Astrocyte (in vitro differentiated cells and primary cell): Measurements from ENCODE around the gene TBXT. TPM values are rescaled to one million over a fixed set of nuclear protein-coding genes. Genes with fewer than 3 reads are reported as not detected.

Experiments used
- DNase-seq: peaks from one replicate; pipeline ENCODE4 v3.0.0-alpha.2; 2010; ENCODE audit warnings: low read depth
- FAIRE-seq: peaks from 2 replicates; lab custom pipeline; 2011; peaks lifted over from hg19 to GRCh38; lab: Jason Lieb, UNC
- H2AFZ ChIP-seq: 2 replicates; pipeline ENCODE4 v1.6.0; 2012; ENCODE audit warnings: low read depth, low read length, inconsistent platforms
- H3K27ac ChIP-seq: 2 replicates; pipeline ENCODE4 v1.5.1; 2011; ENCODE audit warnings: low read depth, low read length, inconsistent platforms
- H3K27me3 ChIP-seq: 2 replicates; pipeline ENCODE4 v1.6.0; 2011; ENCODE audit warnings: low read length, inconsistent platforms; ENCODE audit not compliant: insufficient read depth
- H3K36me3 ChIP-seq: 2 replicates; pipeline ENCODE4 v1.5.1; 2011; ENCODE audit warnings: low read length, inconsistent platforms; ENCODE audit not compliant: insufficient read depth
- H3K4me1 ChIP-seq: 2 replicates; pipeline ENCODE4 v1.5.1; 2011; ENCODE audit warnings: low read length, inconsistent platforms; ENCODE audit not compliant: insufficient read depth
- H3K4me2 ChIP-seq: 2 replicates; pipeline ENCODE4 v1.6.0; 2012; ENCODE audit warnings: low read length, inconsistent platforms
- H3K4me3 ChIP-seq: 2 replicates; pipeline ENCODE4 v1.5.1; 2011; ENCODE audit warnings: low read depth, mild to moderate bottlenecking, low read length, inconsistent platforms; ENCODE audit not compliant: insufficient read depth
- H3K79me2 ChIP-seq: 2 replicates; pipeline ENCODE4 v1.6.0; 2012; ENCODE audit warnings: mild to moderate bottlenecking, low read length, inconsistent platforms; ENCODE audit not compliant: insufficient read depth
- H3K9ac ChIP-seq: 2 replicates; pipeline ENCODE4 v1.6.0; 2012; ENCODE audit warnings: mild to moderate bottlenecking, low read length, inconsistent platforms
- H3K9me3 ChIP-seq: 2 replicates; pipeline ENCODE4 v1.5.1; 2012; ENCODE audit warnings: low read depth, mild to moderate bottlenecking, low read length, inconsistent platforms; ENCODE audit not compliant: insufficient read depth
- H4K20me1 ChIP-seq: 2 replicates; pipeline ENCODE4 v1.6.0; 2012; ENCODE audit warnings: low read length, inconsistent platforms; ENCODE audit not compliant: insufficient read depth
- H3K27ac Mint-ChIP-seq: one replicate; pipeline ENCODE4 v1.8.0; 2021; ENCODE audit warnings: mild to moderate bottlenecking, mixed read lengths; ENCODE audit not compliant: unreplicated experiment
- H3K27me3 Mint-ChIP-seq: one replicate; pipeline ENCODE4 v1.8.0; 2021; ENCODE audit warnings: low read depth, mixed read lengths; ENCODE audit not compliant: unreplicated experiment
- H3K36me3 Mint-ChIP-seq: one replicate; pipeline ENCODE4 v1.8.0; 2021; ENCODE audit warnings: low read depth, mixed read lengths; ENCODE audit not compliant: unreplicated experiment
- H3K4me1 Mint-ChIP-seq: one replicate; pipeline ENCODE4 v1.8.0; 2021; ENCODE audit warnings: low read depth, mixed read lengths; ENCODE audit not compliant: unreplicated experiment
- H3K4me3 Mint-ChIP-seq: one replicate; pipeline ENCODE4 v1.8.0; 2021; ENCODE audit warnings: mild to moderate bottlenecking, moderate library complexity, mixed read lengths; ENCODE audit not compliant: unreplicated experiment
- H3K9me3 Mint-ChIP-seq: one replicate; pipeline ENCODE4 v1.8.0; 2021; ENCODE audit warnings: mild to moderate bottlenecking, mixed read lengths; ENCODE audit not compliant: unreplicated experiment
- CTCF ChIP-seq: IDR thresholded peaks from 2 replicates; pipeline ENCODE4 v1.5.1; 2011; ENCODE audit warnings: low read depth, mild to moderate bottlenecking, inconsistent platforms, low read length, moderate library complexity; ENCODE audit not compliant: insufficient read depth
- EZH2 ChIP-seq: IDR thresholded peaks from 2 replicates; pipeline ENCODE4 v1.6.1; 2012; ENCODE audit warnings: mild to moderate bottlenecking, low read length, inconsistent platforms; ENCODE audit not compliant: insufficient read depth
- total RNA-seq: library from RNA; stranded (reverse); gene quantifications from 2 replicates; pipeline ENCODE4 v1.2.1, GENCODE V29; 2021

TBXT gene
- total RNA-seq, 1 donor from 2014 or later = not detected

- no peak for FAIRE-seq
- Mint-ChIP-seq H3K4me3 (no peak overlapping the region), H3K27me3 (peaks cover 37% of the 10 kb centered on the region), H3K9me3 (peaks cover 5% of the 10 kb centered on the region), H3K4me1 (peaks cover 2% of the 10 kb centered on the region), H3K36me3 (no peaks in the 10 kb centered on the region), H3K27ac (no peak overlapping the region)
- no peak overlapping the region for H3K27ac ChIP-seq
- H3K4me1 ChIP-seq = no peaks in the 10 kb centered on the region
- DNase-seq = no peak
- no peak overlapping the region for H3K4me3 ChIP-seq
- no peaks in the 10 kb centered on the region for H3K36me3 ChIP-seq
- no peak overlapping the region for H3K9ac ChIP-seq
- H3K27me3 ChIP-seq = peaks cover 47% of the 10 kb centered on the region
- H3K9me3 ChIP-seq = peaks cover 7% of the 10 kb centered on the region
- TF ChIP-seq EZH2 (no peak), CTCF (no peak)
- no peaks in the 10 kb centered on the region for H4K20me1 ChIP-seq
- no peak overlapping the region for H2AFZ ChIP-seq
- H3K4me2 ChIP-seq = no peak overlapping the region
- no peaks in the 10 kb centered on the region for H3K79me2 ChIP-seq
Measured at GRCh38 chr6:166173281-166173951, 5.8 kb upstream of the TBXT start.

GRCh38 chr6:166172546-166172945 is 4.9 kb upstream of the TBXT start:
- Histone ChIP-seq H3K4me1 (no peaks in the 10 kb centered on the region), H3K79me2 (no peaks in the 10 kb centered on the region), H3K9me3 (peaks cover 7% of the 10 kb centered on the region), H3K27ac (no peak overlapping the region), H2AFZ (no peak overlapping the region), H3K36me3 (no peaks in the 10 kb centered on the region), H3K4me3 (no peak overlapping the region), H3K4me2 (no peak overlapping the region), H3K9ac (no peak overlapping the region), H3K27me3 (peaks cover 51% of the 10 kb centered on the region), H4K20me1 (no peaks in the 10 kb centered on the region)
- TF ChIP-seq CTCF (no peak), EZH2 (no peak)
- H3K27me3 Mint-ChIP-seq = peaks cover 39% of the 10 kb centered on the region
- peaks cover 5% of the 10 kb centered on the region for H3K9me3 Mint-ChIP-seq
- H3K36me3 Mint-ChIP-seq = no peaks in the 10 kb centered on the region
- FAIRE-seq (no peak), DNase-seq (no peak)
- no peak overlapping the region for H3K4me3 Mint-ChIP-seq
- H3K4me1 Mint-ChIP-seq = peaks cover 4% of the 10 kb centered on the region
- H3K27ac Mint-ChIP-seq = no peak overlapping the region
